Stimulated activated CD8-positive, alpha-beta memory T cell treated with anti-CD3 and anti-CD28 coated beads, Interleukin-15, amount 100 ng/mL, for 48 hours (primary cell): ENCODE data around the gene CAPN5.
"Not testable (repeated sequence)": the region's sequence is repeated elsewhere in the genome, so short reads cannot be mapped to it uniquely, and the experiment has no call there.

ENCODE experiments used
- DNase-seq, 2 donors: peaks; one replicate each; pipeline ENCODE4 v3.0.0-alpha.2; 2020; ENCODE audit warnings: low read depth in 2 of 2

The CAPN5 gene

DNA sequence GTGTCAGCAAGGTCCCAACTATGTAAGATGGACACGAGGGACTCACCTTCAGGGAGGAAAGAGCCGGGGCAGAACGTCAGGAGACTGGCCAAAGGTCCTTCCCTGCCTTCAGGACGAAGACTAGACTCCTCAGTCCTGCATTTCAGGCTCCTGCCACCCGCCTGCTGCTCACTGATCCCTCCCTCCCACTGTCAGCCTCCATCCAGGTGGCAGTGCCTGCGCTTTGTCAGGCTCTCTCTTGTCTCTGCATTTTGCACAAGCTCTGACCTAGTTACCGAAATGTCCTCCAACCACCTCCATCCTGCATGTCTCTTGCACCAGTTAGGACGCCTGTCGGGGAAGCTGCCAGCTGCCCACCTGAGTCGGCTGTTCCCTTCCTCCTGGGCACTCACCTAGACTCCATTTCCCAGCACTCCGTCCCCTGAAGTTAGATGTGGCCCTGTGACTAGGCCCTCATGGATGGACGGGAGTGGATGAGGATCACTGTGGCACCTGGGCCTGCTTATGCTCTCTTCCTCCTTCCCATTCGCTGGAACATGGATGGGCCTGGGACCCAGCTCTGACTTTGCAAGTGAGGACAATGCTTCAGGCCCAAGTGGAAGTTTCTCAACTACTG, 24.6 kb upstream of the CAPN5 start:
- no peak for DNase-seq

GRCh38 chr11:77044356-77044755, 22.4 kb upstream of the CAPN5 start:
- DNase-seq: no peak

DNA sequence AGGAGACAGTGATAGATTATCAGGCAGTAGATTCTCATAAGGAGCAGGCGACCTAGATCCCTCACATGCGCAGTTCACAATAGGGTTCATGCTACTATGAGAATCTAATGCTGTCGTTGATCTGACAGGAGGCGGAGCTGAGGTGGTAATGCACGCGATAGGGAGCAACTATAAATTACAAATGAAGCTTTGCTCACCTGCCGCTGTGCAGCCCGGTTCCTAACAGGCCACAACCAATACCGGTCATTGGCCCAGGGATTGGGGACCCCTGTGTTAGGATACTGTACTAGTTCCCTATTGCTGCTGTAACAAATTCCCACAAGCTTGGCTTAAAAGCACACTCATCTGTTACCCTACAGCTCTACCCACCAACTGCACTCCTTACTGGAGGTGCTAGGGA, 21.9 kb upstream of the CAPN5 start:
- no peak for DNase-seq

DNA sequence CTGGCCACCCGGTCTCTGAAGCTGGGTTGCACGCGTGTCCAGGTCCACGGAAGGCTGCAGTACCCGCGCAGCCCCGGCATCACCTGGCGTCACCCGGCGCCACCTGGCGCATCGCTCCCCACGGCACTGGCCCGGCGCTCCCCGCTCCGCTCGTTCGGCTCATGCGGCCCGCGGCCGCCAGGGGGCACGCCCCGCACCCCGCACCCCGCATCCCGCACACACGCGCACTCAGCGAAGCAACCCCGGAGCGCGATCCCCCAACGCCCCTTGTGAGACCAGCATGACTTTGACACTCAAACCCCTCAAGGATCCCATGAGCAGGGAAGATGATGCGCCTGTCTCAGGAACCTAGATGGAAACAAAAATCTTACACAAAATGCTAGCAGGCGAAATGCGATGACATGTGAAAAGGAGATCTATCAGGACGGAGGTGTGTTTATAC, 20.7 kb upstream of the CAPN5 start:
- DNase-seq: peak in 1 of 2 donors; percentile 34

GRCh38 chr11:77047007-77047927, 19.5 kb upstream of the CAPN5 start:
- DNase-seq: peak; percentile 43 to 50

DNA sequence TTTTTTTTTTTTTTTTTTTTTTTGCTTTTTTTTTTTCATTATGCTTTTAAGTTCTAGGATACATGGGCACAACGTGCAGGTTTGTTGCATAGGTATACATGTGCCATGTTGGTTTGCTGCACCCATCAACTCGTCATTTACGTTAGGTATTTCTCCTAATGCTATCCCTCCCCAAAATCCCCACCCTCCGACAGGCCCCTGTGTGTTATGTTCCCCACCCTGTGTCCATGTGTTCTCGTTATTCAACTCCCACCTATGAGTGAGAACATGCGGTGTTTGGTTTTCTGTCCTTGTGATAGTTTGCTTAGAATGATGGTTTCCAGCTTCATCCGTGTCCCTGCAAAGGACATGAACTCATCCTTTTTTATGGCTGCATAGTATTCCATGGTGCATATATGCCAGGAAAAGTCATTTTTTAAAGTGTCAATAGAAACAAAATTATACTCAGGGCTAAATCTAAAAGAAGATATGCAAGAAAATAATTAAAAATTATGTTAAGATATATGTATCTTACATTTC, 18.8 kb upstream of the CAPN5 start:
- not testable (repeated sequence) for DNase-seq

DNA sequence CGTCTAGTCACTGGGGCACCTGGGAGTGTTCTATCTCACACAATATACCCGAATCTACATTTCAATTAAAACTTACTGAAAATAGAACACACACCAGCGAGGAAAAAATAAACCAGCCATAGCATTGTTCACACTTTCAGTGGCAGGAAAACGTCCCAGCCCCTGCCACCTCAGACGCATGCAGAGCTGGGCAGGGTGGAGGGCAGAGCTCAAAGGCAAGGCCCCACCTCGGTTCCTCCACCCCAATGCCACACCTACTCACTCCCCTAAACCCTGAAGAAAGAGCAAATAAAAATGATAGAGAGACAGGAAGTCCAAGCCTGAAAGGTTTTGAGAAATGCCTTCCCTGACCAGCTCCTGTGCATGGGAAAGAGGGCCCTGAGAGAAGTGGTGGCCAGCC, 17.7 kb upstream of the CAPN5 start:
- DNase-seq: no peak

- DNase-seq: no peak
Measured at GRCh38 chr11:77051511-77051910, 15.3 kb upstream of the CAPN5 start.

- DNase-seq: no peak
Measured at GRCh38 chr11:77052518-77052917, 14.3 kb upstream of the CAPN5 start.

GRCh38 chr11:77053217-77054015, 13.4 kb upstream of the CAPN5 start:
- no peak for DNase-seq

DNA sequence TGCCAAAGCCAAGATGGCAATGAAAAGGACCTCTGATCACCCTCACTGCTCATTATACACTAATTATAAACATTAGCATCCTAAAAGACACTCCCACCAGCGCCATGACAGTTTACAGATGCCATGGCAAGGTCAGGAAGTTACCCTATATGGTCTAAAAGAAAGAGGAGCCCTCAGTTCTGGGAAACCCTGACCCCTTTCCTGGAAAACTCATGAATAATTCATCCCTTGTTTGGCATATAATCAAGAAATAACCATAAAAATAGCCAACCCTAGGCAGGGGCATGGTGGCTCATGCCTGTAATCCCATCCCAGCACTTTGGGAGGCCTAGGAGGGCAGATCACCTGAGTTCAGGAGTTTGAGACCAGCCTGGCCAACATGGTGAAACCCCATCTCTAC, 12.7 kb upstream of the CAPN5 start:
- no peak for DNase-seq

DNA sequence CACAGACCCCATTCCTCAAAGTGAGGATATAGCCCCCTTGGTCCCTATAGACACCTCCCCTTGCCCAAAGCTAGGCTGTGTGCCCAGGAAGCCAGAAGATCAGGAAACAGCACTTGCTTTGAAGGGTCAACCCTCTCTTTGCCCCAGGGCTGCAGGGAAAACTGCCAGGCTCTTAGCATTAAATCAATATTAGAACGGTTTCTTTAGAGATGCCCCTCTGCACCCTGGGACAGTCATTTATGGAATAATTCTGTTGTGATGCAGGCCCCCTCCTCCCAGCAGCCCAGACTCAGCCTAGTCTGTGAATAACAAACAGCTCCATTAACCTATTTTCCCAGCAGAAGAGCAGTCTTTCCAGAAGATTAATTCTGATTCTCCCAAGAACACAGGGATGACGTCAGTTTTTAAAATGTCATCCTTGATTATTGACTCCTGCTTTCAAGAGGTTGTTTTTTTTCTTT, 11.6 kb upstream of the CAPN5 start:
- no peak for DNase-seq

DNA sequence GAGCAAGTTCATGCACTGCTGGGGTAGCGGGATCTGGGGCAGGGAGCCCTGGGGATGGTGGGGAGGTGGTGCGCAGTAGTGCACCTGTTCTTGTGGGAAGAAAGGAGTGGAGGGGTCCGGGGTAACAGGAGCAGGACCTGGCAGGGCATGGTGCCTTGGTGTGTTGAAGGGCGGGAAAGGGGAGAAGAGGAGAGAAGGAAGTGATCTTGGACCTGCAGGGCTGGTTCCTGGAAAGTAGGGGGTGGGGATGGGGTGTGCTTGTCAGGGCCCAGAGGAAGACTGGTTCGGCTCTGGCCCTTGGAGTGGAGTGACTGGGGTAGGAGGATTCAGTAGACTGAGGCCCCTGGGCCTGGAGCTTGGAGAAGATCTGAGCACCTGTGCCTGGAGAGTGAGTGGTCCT, 10.9 kb upstream of the CAPN5 start:
- no peak for DNase-seq

DNA sequence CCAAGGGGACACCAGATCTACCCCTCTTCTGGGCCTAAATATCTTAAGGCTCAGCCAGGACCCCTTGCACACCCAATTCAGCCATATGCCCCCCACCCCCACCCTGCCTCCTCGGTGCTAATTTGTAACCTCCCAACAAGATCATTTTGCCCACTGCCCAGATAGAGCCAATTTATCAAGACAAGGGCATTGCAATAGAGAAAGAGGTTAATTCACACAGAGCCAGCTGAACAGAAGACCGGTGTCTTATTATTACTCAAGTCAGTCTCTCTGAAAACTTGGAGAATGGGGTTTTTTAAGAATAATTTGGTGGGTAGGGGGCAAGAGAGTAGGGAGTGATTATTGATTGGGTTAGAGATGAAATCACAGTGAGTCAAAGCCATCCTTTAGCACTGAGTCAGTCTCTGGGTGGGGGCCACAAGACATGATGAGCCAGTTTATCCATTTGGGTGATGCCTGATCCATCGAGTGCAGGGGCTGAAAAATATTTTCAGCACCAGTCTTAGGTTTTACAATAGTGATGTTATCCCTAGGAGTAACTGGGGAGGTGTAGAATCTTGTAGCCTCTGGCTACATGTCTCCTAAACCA, 9.9 kb upstream of the CAPN5 start:
- no peak for DNase-seq

GRCh38 chr11:77057938-77058474, 8.8 kb upstream of the CAPN5 start:
- no peak for DNase-seq

DNA sequence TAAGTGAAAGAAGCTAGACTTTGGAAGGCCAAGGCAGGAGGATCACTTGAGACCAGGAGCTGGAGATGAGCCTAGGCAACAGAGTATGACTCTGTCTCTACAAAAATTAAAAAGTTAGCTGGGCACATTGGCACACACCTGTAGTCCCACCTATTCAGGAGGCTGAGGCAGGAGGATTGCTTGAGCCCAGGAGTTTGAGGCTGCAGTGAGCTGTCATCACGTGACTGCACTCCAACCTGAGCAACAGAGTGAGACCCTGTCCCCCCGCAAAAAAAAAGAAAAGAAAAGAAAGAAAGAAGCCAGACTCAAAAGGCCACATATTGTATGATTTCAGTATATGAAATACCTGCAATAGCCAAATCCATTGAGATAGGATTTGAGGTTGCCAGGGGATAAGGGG, 7.9 kb upstream of the CAPN5 start:
- no peak for DNase-seq

DNA sequence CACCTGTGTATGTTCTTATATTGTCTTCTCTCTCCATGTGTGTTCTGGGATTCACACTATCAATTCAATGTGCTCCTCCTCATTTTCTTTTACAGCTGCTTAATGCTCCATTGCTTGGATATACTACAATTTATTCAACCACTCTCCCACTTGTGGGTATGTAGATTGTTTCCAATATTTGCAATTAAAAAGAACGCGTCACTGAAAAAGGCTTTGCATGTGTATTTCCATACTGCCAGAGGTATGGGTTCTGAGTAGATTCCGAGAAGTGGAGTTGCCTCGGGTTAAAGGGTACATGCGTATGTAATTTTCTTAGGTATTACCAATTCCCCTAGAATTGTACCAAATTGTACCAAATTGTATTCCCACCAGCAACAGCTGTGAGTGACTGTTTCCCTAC, 7.0 kb upstream of the CAPN5 start:
- no peak for DNase-seq

GRCh38 chr11:77060234-77060633, 6.5 kb upstream of the CAPN5 start:
- DNase-seq: no peak

DNA sequence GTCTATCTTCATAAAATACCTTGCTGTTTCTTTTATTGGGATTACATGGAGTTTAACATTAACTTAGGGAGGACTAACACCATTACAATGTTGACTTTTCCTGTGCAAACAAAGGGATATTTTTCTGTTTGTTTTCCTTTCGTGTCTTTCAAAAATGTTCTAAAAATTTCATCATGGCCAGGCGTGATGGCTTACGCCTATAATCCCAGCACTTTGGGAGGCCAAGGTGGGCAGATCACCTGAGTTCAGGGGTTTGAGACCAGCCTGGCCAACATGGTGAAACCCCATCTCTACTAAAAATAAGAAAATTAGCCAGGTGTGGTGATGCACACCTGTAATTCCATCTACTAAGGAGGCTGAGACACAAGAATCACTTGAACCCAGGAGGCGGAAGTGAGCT, 5.5 kb upstream of the CAPN5 start:
- DNase-seq: not testable (repeated sequence)

- DNase-seq: no peak
Measured at GRCh38 chr11:77062924-77063323, 3.8 kb upstream of the CAPN5 start.

GRCh38 chr11:77063407-77063806, 3.4 kb upstream of the CAPN5 start:
- DNase-seq: no peak
